Fibroblast of the aortic adventitia (primary cell): ENCODE data around the gene ST3GAL4. TPM values are rescaled to one million over a fixed set of nuclear protein-coding genes. Genes with fewer than 3 reads are reported as not detected.

ENCODE experiments used
- DNase-seq: peaks from one replicate; pipeline ENCODE4 v3.0.0-alpha.2; 2010; ENCODE audit warnings: low read depth
- H3K4me3 ChIP-seq: 2 replicates; pipeline ENCODE4 v1.5.1; 2011; ENCODE audit warnings: low read depth, mild to moderate bottlenecking, control low read depth, low read length, moderate library complexity
- CTCF ChIP-seq: IDR thresholded peaks from 2 replicates; pipeline ENCODE4 v1.5.1; 2011; ENCODE audit warnings: mild to moderate bottlenecking, low read length, control low read depth, inconsistent platforms; ENCODE audit not compliant: insufficient read depth
- total RNA-seq: library from RNA; depleted of rRNA; stranded (reverse); fragments of >200 nt; gene quantifications from 2 replicates; pipeline ENCODE4 v1.2.3, GENCODE V29; 2012; ENCODE audit warnings: low replicate concordance

The ST3GAL4 gene
- total RNA-seq, 1 donor, result 25.4 TPM

DNA sequence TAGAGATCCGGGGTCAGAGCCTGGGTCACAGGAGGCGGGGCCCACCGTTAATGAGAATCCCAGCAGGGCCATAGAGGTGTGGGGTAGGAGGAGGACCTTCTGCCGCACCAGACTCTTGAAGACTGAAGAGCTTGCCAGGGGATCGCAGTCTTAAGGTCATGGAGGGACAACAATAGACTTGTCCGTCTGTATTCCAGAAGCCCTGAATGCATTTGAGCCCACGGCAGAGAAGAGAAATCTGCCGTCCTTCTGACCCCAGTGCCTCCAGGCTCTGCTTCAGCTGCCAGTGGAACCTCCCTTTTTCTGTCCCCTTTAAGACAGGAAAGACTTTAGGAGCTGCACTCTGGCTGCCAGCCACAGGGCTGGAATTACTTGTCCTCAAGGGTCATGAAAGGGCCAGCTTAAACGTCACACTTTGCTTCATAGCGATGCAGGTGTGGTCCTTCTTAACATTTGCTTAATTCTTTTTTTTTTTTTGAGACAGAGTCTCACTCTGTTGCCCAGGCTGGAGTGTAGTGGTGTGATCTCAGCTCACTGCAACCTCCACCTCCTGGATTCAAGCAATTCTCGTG lies 15.5 kb upstream of the ST3GAL4 start:
- no peak overlapping the region for H3K4me3 ChIP-seq
- no peak for TF ChIP-seq CTCF
- peak; percentile 82 for DNase-seq

DNA sequence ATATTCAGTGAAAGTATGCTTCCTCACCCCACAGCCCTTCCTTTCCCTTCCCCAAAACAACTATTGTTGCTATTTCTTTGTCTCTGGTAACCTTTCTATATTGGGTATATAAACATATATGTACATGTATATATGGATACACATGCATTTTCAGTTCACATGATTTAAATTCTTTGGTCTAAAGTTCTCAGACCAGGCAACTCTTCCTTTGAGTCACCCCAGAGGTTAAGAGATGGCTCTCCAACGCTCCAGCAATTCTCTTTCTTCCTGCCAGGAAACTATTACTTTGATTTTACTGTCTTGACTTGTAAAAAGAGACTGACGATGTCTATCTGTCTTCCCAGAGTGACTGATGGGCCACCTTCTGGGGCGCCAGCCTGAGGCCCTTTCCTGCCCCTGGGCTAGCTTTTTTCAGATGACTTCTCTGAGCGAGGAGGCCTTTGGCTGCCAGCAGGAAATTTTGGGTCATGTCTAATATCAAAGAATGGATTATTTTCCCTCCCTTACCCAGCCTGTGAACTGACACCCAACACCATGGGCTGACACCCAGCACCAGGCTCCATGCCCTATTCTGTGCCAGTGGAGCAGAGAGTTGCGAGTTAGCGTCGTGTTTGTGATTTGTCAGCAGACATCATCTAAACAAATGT lies 14.4 kb upstream of the ST3GAL4 start:
- TF ChIP-seq CTCF, result no peak
- H3K4me3 ChIP-seq, result no peak overlapping the region
- no peak for DNase-seq

GRCh38 chr11:126341760-126342161 lies 13.7 kb upstream of the ST3GAL4 start:
- peak; percentile 68 for DNase-seq
- H3K4me3 ChIP-seq, result no peak overlapping the region
- TF ChIP-seq CTCF, result no peak

DNA sequence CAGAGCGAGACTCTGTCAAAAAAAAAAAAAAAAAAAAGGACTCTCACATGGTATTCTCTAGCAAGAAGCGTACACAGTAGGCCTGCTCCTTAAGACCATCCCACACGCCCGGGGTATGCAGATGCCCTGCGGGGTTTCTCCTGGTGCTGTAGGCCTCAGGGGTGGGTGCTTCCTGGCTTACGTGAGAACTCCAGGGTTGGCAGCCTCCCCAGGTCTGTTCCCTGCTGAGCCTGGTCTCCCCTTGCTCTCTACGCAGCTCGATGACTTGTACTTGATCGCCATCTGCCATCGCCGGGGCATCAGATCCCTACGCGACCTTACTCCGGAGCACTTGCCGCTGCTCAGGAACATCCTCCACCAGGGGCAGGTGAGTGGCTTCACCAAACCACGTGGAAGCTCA lies 12.4 kb upstream of the ST3GAL4 start:
- no peak for DNase-seq
- TF ChIP-seq CTCF, result no peak
- H3K4me3 ChIP-seq, result no peak overlapping the region

GRCh38 chr11:126344141-126345080 lies 11.1 kb upstream of the ST3GAL4 start:
- no peak for TF ChIP-seq CTCF

DNA sequence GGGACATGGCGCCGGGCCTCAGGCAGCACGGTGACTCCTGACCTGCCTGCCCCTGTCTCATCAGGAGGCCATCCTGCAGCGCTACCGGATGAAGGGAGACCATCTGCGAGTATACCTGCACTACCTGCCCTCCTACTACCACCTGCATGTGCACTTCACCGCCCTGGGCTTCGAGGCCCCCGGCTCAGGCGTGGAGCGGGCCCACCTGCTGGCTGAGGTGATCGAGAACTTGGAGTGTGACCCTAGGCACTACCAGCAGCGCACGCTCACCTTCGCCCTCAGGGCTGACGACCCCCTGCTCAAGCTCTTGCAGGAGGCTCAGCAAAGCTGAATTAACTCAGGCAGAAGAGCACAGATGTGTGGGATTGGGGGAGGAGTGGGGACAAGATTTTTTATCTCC lies 10.2 kb upstream of the ST3GAL4 start:
- no peak overlapping the region for H3K4me3 ChIP-seq
- no peak for DNase-seq
- TF ChIP-seq CTCF, result no peak

More at GRCh38 chr11:126344141-126345080, 11.1 kb upstream of the ST3GAL4 start:
- H3K4me3 ChIP-seq, result no peak overlapping the region
- no peak for DNase-seq
